SIG-M5 treated with dmso at 0.1 percent for 504 hours (cell line): ENCODE measurements around the gene NT5E.
"Not testable (repeated sequence)": the region's sequence is repeated elsewhere in the genome, so short reads cannot be mapped to it uniquely, and the experiment has no call there.

Experiments
- DNase-seq: peaks from one replicate; lab custom pipeline; 2025; ENCODE audit not compliant: unreplicated experiment; lab: John Stamatoyannopoulos, UW

NT5E gene

DNA sequence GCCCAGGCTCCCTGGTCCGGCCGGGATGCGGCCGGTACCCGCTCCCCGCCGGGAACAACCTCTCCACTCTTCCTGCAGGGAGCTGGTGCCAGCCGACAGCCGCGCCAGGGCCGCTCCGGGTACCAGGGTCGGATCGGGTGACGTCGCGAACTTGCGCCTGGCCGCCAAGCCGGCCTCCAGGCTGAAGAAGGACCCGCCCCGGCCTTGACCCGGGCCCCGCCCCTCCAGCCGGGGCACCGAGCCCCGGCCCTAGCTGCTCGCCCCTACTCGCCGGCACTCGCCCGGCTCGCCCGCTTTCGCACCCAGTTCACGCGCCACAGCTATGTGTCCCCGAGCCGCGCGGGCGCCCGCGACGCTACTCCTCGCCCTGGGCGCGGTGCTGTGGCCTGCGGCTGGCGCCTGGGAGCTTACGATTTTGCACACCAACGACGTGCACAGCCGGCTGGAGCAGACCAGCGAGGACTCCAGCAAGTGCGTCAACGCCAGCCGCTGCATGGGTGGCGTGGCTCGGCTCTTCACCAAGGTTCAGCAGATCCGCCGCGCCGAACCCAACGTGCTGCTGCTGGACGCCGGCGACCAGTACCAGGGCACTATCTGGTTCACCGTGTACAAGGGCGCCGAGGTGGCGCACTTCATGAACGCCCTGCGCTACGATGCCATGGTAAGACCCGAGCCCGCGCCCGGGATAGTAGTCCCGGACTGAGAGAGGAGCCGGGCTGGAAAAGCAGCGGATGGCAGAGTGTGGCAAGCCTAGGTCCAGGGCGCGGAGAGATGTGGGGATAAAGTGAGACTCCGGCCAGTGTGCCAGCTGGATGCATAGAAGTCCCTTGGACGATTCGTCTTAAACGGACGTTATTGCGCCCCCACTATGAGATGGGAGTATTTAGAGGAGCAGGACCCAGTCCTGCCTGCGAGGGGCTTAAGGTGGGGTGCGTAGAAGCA is at the start of gene NT5E:
TSS of gene NT5E (plus strand) at position 266 of the 942 bp plus-strand sequence. CDS start at position 323, 57 bp downstream.
- no peak for DNase-seq

DNA sequence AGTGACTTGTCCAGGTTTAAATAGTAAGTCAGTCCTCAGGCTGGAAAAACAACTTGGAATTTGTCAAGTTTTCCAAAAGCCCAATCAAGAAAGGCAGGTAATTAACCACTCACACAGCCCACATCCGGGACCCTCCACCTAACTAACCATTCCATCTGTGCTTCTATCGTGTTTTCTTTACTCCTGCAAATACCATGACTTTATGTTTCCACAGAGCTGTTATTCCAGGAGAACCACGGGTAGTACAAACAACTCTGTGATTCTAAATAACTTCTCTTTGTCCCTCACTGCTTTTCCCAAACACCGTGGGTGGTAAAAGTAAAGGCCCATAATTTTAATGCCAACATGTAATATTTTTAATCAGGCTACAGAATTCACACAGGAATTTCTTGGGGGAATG is 49.6 kb upstream of the NT5E start:
- no peak for DNase-seq

DNA sequence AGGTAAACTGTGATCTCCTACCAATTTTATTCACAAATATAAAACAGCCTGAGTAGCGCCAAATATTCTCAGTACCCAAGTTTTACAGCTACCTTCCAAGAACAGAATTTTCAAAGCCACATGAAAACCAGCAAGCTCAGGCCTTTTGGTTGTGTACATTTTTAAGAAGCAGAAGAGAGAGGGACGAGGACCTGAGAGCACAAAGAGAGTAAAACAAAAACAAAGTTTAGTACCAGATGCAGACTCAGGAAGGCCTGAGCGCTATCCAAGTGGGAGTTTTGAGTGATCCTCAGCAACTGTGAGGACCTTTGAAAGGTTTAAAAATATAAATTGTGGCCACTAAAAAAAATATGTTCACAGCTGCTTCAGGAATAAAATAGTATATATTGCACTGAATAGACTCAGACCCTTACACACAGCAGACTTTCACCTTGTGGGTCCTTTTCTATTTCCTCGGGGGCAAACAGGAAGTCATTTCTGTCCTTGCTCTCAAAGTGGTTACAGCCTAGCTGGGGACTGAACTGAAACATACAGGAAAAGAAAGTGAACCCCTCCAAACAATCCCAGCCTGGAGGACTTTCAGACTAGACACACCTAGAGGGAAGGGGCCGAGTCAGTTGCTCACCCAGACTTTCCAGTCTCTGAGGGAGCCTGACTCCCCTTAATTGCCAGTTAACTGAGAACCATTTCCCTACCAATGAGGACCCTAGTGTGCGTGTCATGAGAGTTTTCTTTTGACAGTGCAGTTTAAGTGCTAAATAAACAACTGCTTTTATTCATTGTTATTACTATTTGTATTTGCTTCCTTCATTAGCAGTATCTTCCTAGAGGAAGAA is 48.5 kb upstream of the NT5E start:
- DNase-seq: no peak

DNA sequence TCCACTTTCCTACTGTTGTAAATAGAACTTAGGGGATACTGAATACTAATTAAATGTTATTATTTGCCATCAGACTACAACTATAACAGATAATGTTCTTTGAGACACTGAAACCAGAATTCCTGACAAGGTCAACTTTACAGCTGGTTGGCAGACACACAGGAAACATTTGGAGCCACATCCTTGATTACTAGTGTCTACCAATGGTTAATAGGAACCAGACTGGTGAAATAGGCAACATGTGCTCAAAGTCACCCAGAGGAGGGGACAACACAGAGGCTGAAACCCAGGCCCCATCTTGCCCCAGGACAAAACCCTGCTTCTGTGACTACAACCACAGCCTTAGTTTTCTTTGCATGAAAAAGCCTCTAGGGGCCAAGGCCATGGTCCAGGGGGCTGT is 47.8 kb upstream of the NT5E start:
- no peak for DNase-seq

DNA sequence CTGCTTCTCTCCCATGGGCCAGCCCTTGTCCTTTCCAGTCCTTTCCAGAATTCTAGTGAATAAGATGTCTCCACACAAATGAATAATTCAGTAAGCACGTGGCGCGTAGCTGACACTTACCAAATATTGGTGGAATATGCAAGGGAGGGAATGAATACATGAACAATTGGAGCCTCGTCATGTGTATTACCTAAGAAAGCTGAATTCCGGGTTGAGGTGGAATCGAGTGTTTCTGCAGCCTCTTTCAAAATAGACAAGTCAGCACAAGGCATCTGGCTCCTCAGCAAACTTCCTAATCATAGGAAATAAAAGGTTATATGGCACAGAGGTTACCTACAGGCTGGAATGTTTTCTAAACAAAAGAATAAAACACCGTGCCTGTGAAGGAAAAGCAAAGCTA is 47.0 kb upstream of the NT5E start:
- DNase-seq: no peak

DNA sequence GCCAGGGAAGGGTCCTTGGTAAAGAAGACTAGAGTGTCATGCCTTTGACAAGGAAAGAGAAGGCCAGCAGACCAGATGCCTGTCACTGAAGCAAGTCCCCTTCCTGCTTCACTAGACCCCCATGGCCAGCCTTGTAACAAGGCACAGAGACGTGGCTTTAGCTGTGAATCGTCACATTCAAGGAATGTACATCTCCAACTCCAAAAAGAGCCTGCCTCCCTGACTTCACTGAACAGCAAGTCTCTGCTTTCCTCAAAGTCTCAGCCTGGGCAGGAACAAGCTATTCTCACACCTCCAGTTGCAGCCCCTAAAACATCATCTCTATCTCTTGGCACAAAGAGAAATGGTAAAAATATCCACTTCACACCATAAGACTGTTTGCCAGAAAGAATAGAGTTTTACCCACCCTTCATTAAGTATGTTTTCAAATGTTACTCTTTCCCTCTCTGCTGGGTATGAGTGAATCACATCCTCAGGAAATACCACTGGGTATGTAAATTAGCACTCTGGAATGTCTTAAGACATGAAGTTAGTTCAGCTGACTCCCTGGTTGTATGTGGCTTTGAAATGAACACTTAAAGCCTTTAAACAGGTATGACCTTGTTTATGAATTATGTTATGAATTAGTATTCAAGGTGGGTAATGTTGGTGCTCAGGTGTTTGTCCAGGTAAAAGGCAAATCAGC is 46.4 kb upstream of the NT5E start:
- no peak for DNase-seq

DNA sequence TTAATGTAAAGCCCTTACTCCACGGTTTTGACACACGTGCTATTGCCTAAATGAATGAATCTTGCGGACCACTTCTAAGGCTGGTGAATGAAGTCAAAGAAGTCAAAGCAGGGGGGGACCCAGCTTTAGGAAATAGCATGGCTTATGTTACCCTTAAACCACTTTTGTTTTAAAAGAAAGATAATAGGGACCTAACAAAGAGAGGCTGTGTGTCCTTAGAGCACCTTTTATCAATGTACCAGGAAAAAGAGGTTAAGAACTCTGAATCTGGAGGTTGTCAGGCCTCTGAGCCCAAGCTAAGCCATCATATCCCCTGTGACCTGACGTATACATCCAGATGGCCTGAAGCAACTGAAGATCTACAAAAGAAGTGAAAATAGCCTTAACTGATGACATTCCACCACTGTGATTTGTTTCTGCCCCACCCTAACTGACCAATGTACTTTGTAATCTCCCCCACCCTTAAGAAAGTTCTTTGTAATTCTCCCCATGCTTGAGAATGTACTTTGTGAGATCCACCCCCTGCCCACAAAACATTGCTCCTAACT is 45.8 kb upstream of the NT5E start:
- not testable (repeated sequence) for DNase-seq

DNA sequence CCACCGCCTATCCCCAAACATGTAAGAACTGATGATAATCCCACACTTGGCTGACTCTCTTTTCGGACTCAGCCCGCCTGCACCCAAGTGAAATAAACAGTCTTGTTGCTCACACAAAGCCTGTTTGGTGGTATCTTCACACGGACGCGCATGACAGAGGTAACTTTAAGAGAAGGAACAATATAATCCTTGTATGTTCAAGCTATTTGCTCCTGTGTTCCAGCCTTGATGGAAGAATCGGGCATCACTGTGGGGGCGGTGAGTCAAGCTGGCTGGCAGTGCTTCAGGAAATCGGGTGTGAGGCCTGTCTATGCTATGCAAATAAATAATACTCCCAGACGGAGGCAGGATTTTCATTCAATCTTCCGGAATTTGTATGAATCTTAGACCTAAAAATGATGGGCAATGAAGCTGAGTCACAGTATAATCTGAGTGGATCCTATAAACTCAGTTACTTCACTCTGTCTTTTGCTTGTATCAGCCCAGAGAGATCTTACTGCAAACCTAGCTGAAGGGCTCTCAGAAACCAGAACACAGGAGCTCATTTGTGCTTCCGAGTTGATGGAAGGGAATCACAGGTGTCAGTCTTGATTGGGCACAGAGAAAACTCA is 45.2 kb upstream of the NT5E start:
- no peak for DNase-seq

DNA sequence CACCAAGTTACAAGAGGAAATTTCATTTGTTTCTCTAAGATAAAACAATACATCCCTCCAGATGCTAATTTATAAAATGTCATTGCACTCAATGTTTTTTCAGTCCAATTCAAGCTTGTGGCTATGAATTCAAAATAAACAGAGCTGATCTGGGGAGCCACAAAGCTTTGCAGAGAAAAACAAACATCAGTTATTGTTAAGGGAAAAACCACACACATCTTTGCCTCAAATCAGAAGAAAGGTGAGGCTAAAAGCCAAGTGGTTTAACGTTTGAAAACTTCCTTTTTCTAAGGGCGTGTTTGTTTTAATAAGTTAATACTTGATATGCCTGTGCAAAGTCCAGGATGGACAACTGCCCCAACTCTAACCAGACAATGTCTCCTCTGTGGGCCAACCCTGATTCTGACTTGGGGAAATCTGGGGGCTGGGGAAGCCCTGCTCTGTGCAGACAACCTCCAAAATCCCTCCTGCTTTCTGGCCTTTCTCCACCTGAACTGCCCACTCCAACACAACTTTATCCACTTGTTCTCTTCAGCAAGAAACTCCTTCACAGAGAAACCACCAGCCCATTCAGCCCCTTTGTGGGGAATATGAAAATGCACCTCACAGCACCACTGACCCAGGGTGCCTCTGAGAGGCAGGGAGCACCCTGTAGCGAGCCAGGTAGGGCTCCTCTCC is 44.6 kb upstream of the NT5E start:
- DNase-seq: no peak

DNA sequence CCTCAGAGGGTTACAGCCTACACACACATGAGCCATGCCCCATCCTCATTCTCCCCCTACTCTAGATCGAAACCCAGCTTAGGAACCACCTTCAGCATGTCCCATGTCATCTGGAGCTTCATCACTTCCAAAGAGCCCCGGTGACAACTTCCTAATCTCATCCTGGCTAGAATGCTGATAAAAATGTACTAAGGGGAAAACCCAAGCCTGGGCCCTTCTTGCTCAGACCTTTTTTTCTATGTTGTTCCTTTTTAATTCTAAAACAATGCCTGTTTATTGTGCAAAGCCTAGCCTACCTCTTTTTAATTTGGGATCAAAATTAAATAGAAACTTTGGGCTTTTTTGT is 44.1 kb upstream of the NT5E start:
- DNase-seq: no peak

DNA sequence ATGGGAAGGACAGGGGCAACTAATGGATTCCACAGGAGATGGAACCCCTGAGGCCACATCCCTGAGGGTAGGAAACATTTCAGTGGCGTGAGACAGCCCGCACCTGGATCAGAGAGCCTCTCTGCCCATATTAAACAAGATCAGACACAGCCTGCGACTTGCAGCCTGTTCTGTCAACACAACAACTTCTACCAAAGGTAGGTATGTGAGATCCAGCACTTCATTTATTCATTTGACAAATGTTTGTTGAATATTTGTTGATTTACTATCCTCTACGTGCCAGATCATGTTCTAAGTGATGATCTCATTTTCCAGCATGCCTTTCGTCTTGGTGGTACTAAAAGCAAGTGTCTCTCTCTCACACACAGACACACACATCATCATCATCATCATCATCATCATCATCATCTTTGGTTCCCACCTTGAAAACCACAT is 43.2 kb upstream of the NT5E start:
- no peak for DNase-seq

DNA sequence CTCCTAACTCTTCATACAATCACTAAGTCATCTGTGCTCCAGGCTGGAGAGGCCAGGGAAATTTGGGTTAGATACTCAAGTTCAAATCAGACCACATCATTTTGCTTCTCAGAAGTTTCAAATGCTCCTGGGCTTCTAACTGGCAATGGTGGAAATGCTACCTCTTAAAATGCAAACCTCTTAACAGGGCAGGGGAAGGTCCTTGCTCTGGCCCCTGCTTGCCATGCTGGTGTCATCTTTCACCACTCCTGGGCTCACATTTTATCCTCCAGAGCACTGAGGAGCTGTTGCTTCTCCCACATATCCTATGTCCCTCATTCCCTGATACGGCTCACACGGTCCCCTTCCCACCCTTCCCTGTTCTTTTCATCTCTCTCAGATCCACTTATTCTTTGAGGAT is 41.8 kb upstream of the NT5E start:
- no peak for DNase-seq

DNA sequence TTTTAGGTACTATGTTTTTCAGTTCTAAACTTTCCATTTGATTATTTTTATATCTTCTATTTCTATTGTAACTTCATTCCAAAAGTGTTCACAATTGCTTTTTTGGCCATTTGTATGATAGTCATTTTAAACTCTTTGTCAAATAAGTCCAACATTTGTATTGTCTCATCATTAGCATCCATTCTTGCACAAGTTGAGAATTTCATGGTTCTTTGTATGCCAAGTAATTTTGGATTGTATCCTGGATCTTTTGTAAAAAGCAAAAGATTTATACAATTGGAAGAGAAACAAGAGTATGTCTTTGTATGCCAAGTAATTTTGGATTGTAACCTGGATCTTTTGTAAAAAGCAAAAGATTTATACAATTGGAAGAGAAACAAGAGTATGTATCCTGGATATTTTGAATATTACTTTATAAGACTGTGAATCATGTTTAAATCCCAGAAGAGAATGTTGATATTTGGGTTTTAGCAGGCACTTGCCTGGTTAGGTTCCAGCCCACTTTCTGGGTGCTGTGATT is 36.9 kb upstream of the NT5E start:
- DNase-seq: no peak

DNA sequence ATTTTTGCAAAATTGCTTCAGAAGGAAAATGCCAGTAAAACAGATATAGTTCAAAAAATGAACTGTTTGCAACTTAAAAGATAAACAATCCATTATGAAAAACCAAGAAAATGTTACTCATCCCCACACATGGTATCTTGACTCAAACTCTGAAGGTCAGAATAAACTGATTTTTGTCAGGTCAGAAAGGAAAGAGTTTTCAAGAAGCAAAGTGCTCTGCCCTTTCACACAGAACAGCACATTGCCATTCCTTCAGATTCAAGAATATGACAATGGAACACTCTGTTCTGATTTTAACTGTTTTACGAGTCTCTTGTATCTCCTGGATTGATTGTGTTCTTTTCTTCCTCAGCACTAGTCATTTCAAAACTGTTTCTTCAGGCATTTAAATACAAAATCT is 33.8 kb upstream of the NT5E start:
- DNase-seq: no peak

DNA sequence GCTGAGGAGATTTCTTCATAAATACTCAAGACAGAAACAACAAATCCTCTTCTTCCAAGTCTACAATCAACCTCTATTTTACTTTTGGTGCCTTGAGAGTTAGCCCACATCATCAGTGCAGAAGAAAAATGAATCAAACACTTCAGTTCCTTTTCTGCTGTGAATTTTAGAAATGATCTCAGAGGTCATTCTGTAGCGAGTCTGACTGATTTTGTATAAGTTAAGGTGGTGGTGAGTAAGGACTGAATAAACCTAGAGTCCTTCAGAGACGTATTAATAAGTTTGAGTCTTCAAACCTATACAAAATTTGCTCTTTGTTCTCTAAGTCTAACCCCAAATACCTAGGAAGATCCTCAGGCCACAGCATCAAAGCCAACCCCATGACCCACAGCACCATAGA is 33.1 kb upstream of the NT5E start:
- DNase-seq: no peak

DNA sequence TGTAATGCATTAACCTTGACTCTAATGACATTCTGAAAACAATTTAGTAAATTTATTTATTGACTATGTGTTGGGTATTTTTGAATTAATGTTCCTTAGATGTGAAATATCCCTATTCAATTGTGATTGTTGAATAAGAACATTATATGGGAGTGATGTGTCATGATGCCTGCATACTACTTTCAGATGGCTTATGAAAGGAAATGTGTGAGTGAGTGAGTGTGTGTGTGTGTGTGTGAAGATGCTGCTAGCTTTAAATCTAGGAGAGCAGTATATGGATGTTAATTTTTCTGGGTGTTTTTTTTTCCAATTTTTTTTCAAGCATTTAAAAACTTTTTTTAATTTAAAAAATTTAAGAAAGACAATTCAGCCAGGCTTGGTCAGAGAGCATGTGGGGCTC is 32.5 kb upstream of the NT5E start:
- no peak for DNase-seq

DNA sequence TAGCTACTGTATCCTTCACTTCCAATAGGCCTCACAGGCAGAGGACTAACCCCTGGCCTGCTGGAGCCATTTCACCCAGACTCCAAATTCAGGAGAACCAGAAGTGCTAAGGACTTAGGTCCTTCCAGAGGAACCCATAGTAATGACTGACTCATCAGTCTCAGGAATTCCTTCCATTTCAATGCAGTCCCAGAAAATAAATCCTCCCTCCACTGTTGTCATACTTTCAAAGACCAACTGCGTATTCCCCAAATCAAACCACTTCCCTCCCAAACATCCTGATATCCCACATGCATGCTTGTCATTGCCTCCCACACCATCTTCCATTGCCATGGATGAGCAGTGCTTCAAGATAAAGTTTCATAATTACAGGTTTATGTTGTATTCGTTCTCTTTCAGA is 31.8 kb upstream of the NT5E start:
- no peak for DNase-seq

DNA sequence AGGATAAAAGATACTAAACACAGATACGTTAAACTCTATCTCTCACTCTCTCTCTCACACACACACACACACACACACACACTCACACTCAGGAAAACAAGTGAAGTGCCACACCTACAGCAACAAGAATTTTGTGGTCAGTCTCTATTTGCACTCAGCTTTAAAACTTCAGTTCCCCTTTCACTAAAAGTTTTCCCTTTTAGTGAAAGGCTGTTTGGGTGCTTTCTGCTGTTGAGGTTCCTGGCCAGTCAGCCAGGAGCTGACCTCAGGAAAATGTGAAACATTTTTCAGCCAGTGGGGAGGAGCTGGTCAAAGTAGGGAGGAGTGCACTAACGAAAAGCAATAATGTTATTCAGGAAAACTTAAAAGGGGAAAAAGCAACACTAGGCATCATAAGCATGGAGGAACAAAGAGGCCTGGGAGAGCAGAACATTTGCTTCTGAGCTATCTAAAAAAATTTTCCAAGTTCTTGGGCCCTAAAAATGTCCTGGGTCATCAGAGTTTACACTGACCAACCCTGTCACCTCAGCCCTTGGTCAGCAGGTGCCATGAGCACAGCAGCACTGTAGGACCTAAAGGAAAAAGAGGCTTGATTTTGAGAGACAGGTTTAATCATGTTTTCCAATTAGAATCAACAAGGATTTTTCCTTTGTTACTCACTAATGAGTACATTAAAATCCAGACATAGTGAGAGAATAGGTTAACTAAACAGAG is 30.7 kb upstream of the NT5E start:
- no peak for DNase-seq

DNA sequence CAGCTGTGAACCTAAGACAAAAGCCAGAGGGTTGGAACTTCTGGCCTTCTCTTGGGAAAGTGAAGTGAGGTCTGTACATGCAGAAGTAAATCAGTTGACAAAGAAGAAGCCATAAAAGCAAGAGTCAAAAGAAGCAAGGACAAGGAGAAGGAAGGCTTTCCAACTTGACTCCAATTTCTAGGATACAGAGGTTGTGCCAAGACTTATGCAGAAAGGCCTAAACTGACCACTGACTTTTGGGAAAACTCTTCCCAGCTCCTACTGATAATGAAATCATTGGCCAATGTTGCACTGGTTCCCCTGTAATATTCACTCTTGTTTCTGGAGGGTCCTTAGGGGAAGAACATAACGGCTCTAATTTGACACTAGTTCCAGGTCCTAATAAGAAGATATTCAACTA is 29.3 kb upstream of the NT5E start:
- DNase-seq: no peak
